Activated CD4-positive, alpha-beta T cell treated with anti-CD3 and anti-CD28 coated beads, Interleukin-10, Interleukin-2, amounts not matched to agents 100 ng/mL and 50 ng/mL, durations not matched to agents 16 hours and 8 hours (primary cell): ENCODE measurements around the gene SLC2A9.

Source experiments
- DNase-seq: peaks from one replicate; pipeline ENCODE4 v3.0.0-alpha.2; 2020

The SLC2A9 gene

GRCh38 chr4:9952415-9952950 lies 68.8 kb downstream of the SLC2A9 start:
- DNase-seq: no peak

DNA sequence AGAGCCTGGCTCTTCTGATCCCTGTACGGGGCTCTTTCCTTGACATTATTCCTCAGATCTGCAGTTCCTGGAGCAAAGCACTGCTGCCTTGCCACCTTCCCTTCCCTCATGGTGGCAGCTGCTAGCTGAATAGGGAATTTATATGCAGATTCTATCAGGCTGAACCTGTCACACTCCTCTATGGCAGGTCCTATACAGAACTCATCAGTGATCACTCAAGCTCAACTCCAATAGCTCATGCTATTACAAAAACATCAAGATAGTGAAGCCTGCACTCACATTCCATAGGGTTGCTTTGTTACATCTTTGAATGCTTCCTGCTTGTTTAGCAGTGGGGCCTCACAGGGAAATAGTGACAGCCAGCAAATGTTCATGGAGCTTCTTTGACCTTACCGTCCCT lies 71.7 kb downstream of the SLC2A9 start:
- no peak for DNase-seq

DNA sequence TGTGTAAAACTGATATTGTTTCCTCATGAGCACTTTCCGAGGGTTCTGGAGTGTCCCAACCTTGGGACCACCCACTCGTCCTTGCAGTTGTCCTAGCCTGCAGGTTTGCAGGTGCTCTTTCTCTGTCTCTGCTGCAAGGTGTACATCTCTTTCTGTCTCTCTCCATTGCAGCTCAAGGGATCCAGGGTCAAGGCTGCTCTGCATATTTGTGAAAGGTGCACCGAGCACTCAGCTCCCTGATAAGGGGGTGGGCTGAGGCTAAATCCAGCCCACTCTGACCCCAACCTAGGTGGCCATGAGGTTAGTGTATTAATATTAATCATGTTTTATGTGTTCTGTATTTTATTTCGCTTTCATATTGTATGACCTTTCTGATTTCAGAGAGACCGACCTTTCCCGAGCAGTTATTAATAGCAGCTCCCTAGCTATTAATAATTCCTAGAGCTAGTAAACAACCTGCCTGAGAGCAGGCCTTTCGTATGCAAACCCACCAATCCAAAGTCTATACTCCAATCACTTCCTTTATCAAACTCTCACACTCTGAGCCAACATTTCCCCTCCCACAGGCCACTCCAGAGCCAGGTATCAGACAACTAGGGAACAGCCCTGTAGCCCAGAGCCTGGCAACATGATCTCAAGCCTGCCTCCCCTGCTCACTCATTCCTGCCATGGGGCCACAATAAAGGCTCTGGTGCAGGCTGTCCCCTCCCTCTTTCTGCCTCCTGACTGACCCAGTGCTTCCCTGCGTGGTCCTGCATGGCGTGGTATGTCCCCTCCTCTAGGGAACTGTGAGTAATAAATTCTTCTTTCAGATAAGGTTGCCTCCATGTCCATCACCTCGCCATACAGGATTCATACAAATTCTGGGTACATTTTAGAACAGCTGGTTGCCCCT lies 73.9 kb downstream of the SLC2A9 start:
- DNase-seq: no peak

DNA sequence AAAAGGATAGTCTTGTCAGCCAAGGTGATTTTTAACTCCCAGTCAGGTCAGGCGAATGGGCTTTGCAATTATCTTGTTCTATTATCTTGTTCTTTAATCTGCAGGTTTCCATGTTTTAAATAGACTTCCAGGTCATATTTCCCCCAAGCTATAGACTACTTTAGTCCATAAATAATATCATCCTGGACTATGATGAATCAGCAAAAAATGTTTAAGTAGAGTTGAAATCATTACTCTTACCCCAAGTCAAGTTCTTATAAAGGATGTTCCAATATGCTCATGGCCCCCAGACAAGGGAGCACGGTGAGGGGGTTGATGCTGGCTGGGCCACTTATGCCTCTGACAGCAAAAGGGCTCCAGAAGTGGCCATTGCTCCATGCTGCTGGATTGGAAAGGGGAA lies 75.1 kb downstream of the SLC2A9 start:
- DNase-seq: no peak

- no peak for DNase-seq
Measured at GRCh38 chr4:9944431-9945425, 76.6 kb downstream of the SLC2A9 start.

- no peak for DNase-seq
Measured at GRCh38 chr4:9943761-9944160, 77.5 kb downstream of the SLC2A9 start.

DNA sequence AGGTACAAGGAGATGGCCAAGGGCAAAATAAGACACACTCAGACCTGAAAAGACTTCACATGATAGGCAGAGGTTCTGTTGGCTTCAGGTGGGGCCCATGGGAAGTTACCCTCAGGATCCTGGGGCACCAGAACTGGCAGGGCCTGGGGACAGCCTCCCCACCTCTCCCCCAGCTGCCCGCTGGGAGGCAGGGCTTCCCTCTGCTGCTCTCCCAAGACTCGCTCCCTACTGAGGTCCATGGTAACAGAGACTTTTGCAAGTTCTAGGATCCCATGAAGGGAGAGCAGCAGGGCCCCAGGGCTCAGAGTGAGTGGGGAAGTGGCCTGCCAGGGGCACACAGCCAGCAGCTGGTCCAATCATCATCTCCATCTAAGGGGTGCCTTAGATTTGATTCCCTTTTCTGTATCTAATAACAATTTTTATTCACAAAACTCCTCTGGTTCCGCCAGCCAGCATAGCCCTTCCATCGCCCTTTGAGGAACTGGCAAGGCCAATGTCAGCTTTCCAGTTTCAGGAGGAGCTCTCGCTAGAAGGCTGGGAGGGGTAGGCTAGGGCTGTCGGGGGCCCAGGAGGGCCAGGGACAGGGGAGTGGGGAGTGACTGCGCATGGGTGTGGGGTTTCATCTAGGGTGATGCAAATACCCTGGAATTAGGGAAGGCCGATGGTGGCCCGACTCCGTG lies 78.2 kb downstream of the SLC2A9 start:
- DNase-seq: no peak

GRCh38 chr4:9942139-9942538 lies 79.2 kb downstream of the SLC2A9 start:
- no peak for DNase-seq

DNA sequence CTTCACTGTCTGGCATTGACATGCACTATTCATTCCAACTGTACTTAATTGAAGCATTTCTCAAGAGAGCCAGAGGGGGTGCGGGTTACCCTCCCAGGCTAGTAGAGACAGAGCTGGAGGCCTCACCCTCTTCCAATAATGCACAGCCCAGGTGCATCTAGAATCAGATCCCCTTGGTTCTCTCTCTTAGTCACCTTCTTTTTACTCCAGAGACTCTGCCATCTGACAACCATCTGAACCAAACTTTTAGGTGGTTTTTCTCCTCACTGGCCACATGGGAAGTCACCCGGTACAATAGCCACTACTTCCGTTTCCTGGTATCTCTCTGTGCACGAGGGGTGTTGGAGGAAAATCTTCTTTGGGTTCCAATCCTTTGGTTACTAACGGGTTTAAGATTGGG lies 81.3 kb downstream of the SLC2A9 start:
- DNase-seq: no peak

DNA sequence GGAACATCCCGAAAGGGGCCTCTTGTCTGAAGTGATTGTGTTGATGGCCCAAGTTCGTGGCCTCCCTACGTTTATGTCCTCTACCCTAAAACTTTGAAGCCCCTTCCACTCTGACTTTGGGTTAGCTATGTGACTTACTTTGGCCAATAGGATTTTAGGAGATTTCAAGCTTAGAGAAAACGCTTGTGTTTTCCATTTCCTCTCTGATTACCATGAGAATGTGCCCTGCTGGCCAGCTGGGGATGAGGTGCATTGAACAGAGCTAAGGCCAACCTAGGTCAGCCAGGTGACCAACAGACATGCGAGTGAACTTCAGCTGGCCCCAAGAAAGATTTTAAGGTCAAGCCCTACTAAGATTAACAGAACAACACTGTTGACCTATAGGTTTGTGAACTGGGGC lies 82.4 kb downstream of the SLC2A9 start:
- no peak for DNase-seq

GRCh38 chr4:9937078-9937477 lies 84.2 kb downstream of the SLC2A9 start:
- no peak for DNase-seq

GRCh38 chr4:9936129-9936644 lies 85.1 kb downstream of the SLC2A9 start:
- DNase-seq: no peak

- DNase-seq: no peak
Measured at GRCh38 chr4:9933956-9934355, 87.3 kb downstream of the SLC2A9 start.

- no peak for DNase-seq
Measured at GRCh38 chr4:9933184-9933583, 88.1 kb downstream of the SLC2A9 start.

- DNase-seq: no peak
Measured at GRCh38 chr4:9932771-9933170, 88.5 kb downstream of the SLC2A9 start.

GRCh38 chr4:9931146-9931545 lies 90.2 kb downstream of the SLC2A9 start:
- no peak for DNase-seq

- DNase-seq: no peak
Measured at GRCh38 chr4:9929111-9929510, 92.2 kb downstream of the SLC2A9 start.

DNA sequence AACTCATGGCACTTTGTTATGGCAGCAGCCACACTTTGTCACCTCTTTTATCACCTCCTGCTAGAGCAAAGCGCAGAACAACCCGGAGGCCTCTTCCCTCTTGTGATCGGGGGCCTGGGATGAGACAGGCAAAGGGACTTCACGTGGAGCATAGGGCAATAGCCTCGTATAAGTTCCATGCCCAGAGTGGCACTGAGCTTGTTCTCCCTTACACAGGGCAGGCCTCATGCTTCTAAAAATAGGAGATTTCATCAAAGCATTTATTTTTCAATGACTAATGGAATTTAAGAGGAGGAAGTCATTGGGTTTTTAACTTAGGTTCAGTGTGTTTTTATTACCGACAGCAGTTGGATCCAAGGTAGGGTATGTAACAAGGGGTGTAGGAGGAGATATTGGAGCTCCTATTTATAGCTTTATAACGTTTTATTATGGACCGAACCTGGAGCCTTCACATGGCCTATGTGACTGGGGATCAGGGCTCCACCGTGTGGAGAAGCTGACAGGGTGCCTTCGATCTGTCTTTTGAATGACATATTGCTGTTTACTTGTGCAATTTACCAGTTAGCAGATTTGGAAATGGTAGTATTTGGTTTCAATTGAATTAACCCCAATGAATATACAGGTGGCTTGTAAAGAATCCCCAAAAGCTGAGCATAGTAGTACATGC lies 93.8 kb downstream of the SLC2A9 start:
- no peak for DNase-seq

DNA sequence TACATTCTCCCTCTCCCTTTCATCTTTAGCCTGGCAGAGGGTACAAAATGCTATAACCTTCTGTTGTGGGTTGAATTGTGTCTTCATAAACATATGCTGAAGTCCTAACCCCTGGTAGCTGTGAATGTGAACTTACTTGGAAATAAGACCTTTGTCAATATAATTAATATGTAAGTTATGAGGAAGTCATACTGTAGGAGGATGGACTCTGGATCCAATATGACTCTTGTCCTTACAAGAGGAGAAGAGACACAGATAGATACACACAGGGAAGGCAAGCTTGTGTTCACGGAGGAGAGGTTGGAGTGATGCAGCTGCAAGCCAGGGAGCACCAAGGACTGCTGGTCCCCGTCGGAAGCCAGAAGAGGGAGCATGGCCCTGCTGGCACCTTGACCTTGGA lies 94.7 kb downstream of the SLC2A9 start:
- no peak for DNase-seq

GRCh38 chr4:9925750-9926439 lies 95.4 kb downstream of the SLC2A9 start:
- no peak for DNase-seq

- DNase-seq: no peak
Measured at GRCh38 chr4:9924750-9925149, 96.5 kb downstream of the SLC2A9 start.
